Epithelial cell of esophagus (primary cell): ENCODE data around the gene MIA2.
A peak's percentile ranks its signal among the peaks of the same experiment; 100 is the strongest.

ENCODE experiments used
- DNase-seq: peaks from one replicate; pipeline ENCODE4 v3.0.0; 2010; ENCODE audit warnings: low read depth
- H3K4me3 ChIP-seq: 2 replicates; pipeline ENCODE4 v1.5.1; 2011; ENCODE audit warnings: mild to moderate bottlenecking, low read length, control low read depth
- CTCF ChIP-seq: IDR thresholded peaks from 2 replicates; pipeline ENCODE4 v1.5.1; 2011; ENCODE audit warnings: low read depth, mild to moderate bottlenecking, low read length, control low read depth, inconsistent platforms; ENCODE audit not compliant: insufficient read depth; ENCODE audit errors: missing control alignments

Gene MIA2

GRCh38 chr14:39302124-39302810 lies 68.6 kb downstream of the MIA2 start:
- no peak overlapping the region for H3K4me3 ChIP-seq
- TF ChIP-seq CTCF, result no peak
- peak; percentile 6 for DNase-seq

- H3K4me3 ChIP-seq, result no peak overlapping the region
- TF ChIP-seq CTCF, result no peak
- no peak for DNase-seq
Measured at GRCh38 chr14:39303115-39303514, 69.4 kb downstream of the MIA2 start.

GRCh38 chr14:39307815-39308214 lies 74.1 kb downstream of the MIA2 start:
- DNase-seq, result no peak
- no peak overlapping the region for H3K4me3 ChIP-seq
- no peak for TF ChIP-seq CTCF

- no peak overlapping the region for H3K4me3 ChIP-seq
- DNase-seq, result no peak
- TF ChIP-seq CTCF, result no peak
Measured at GRCh38 chr14:39310051-39310450, 76.3 kb downstream of the MIA2 start.

- no peak overlapping the region for H3K4me3 ChIP-seq
- TF ChIP-seq CTCF, result no peak
- no peak for DNase-seq
Measured at GRCh38 chr14:39315859-39316444, 82.2 kb downstream of the MIA2 start.

GRCh38 chr14:39316830-39317553 lies 83.3 kb downstream of the MIA2 start:
- H3K4me3 ChIP-seq, result no peak overlapping the region
- no peak for TF ChIP-seq CTCF
- no peak for DNase-seq
